HG02885 (cell line): ENCODE results near the gene RAB7A.

ENCODE experiments used
- ATAC-seq: cut with Tn5 transposase; IDR thresholded peaks from one replicate; pipeline ENCODE4 v1.9.1; 2021; ENCODE audit warnings: mild to moderate bottlenecking; ENCODE audit not compliant: unreplicated experiment, poor library complexity

Gene RAB7A

GRCh38 chr3:128726023-128727016 is at the start of gene RAB7A:
Gene RAB7A, plus strand, starts transcription at chr3:128726183. Its CDS starts 69,185 bp downstream, at chr3:128795368.
- peak; percentile 90 for ATAC-seq

- no peak for ATAC-seq
Observed at GRCh38 chr3:128679338-128679737, 46.6 kb upstream of the RAB7A start.

- peak; percentile 96 for ATAC-seq
Observed at GRCh38 chr3:128680603-128681368, 45.2 kb upstream of the RAB7A start.

- no peak for ATAC-seq
Observed at GRCh38 chr3:128681369-128681829, 44.6 kb upstream of the RAB7A start.

GRCh38 chr3:128683957-128684356 is 42.0 kb upstream of the RAB7A start:
- no peak for ATAC-seq

GRCh38 chr3:128684986-128685726 is 40.8 kb upstream of the RAB7A start:
- ATAC-seq = no peak

- no peak for ATAC-seq
Observed at GRCh38 chr3:128686465-128686864, 39.5 kb upstream of the RAB7A start.

- ATAC-seq = no peak
Observed at GRCh38 chr3:128689060-128689459, 36.9 kb upstream of the RAB7A start.

GRCh38 chr3:128693696-128694095 is 32.3 kb upstream of the RAB7A start:
- no peak for ATAC-seq

GRCh38 chr3:128697341-128697740 is 28.6 kb upstream of the RAB7A start:
- ATAC-seq = no peak

- no peak for ATAC-seq
Observed at GRCh38 chr3:128698211-128699047, 27.6 kb upstream of the RAB7A start.

GRCh38 chr3:128701342-128702212 is 24.4 kb upstream of the RAB7A start:
- ATAC-seq = no peak

- ATAC-seq = no peak
Observed at GRCh38 chr3:128702391-128702790, 23.6 kb upstream of the RAB7A start.

- no peak for ATAC-seq
Observed at GRCh38 chr3:128703561-128703960, 22.4 kb upstream of the RAB7A start.

GRCh38 chr3:128706086-128706615 is 19.8 kb upstream of the RAB7A start:
- no peak for ATAC-seq

GRCh38 chr3:128707928-128708494 is 18.0 kb upstream of the RAB7A start:
- no peak for ATAC-seq

- no peak for ATAC-seq
Observed at GRCh38 chr3:128709038-128709437, 16.9 kb upstream of the RAB7A start.
